Endothelial cell (in vitro differentiated cells): ENCODE results near the gene MBNL2. TPM values are rescaled to one million over a fixed set of nuclear protein-coding genes. Genes with fewer than 3 reads are reported as not detected.
A peak's percentile ranks its signal among the peaks of the same experiment; 100 is the strongest.

Experiments used
- DNase-seq: peaks from one replicate; pipeline ENCODE4 v3.0.0; 2021; ENCODE audit warnings: low spot score
- H3K27ac Mint-ChIP-seq: one replicate; pipeline ENCODE4 v1.8.0; 2021; ENCODE audit warnings: mixed read lengths, inconsistent platforms; ENCODE audit not compliant: unreplicated experiment
- H3K27me3 Mint-ChIP-seq: one replicate; pipeline ENCODE4 v1.8.0; 2021; ENCODE audit warnings: mild to moderate bottlenecking, moderate library complexity, mixed read lengths, inconsistent platforms; ENCODE audit not compliant: unreplicated experiment
- H3K36me3 Mint-ChIP-seq: one replicate; pipeline ENCODE4 v1.8.0; 2021; ENCODE audit warnings: mild to moderate bottlenecking, low read depth, mixed read lengths, inconsistent platforms; ENCODE audit not compliant: unreplicated experiment
- H3K4me1 Mint-ChIP-seq: one replicate; pipeline ENCODE4 v1.8.0; 2021; ENCODE audit warnings: mild to moderate bottlenecking, mixed read lengths, inconsistent platforms; ENCODE audit not compliant: unreplicated experiment
- H3K4me3 Mint-ChIP-seq: one replicate; pipeline ENCODE4 v1.8.0; 2021; ENCODE audit warnings: mild to moderate bottlenecking, mixed read lengths, inconsistent platforms; ENCODE audit not compliant: unreplicated experiment
- H3K9me3 Mint-ChIP-seq: one replicate; pipeline ENCODE4 v1.8.0; 2021; ENCODE audit warnings: mixed read lengths, inconsistent platforms; ENCODE audit not compliant: unreplicated experiment
- total RNA-seq: library from RNA; stranded (reverse); fragmentation: NEBNext Ultra II Directional; extraction: Animal tissue kit (Norgen Biotek cat#: 25700); gene quantifications from one replicate; pipeline ENCODE4 v1.2.1, GENCODE V29; 2021; ENCODE audit not compliant: unreplicated experiment
- TF ChIP-seq, protein P1 (sequence below): fragments of 200-600 bp; sonication (generic); IDR thresholded peaks from one replicate; pipeline ENCODE4 v1.5.0; 2021; ENCODE audit warnings: antibody characterized with exemption; ENCODE audit not compliant: unreplicated experiment

The MBNL2 gene
- total RNA-seq, 1 donor from 2014 or later, result 137 TPM

DNA sequence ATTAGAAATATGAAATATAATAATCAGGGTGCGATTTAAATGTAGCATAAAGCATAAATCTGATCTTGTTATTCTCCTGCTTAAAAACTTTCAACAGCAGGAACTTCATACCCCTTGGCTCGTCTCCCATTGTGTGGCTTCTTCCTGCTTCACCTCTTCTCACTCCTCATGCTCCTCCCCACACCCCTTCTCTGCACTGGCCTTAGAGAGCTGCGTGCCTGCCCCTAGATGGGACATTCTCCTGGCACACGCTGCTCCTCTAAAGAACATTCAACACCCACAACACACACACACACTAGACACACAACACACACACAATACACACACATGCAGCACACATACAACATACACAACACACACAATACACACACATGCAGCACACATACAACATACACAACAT lies 107.2 kb downstream of the MBNL2 start:
- Mint-ChIP-seq H3K36me3 (peaks cover 20% of the 10 kb centered on the region), H3K27ac (peak overlapping the region; percentile 93), H3K4me3 (no peak overlapping the region), H3K27me3 (peaks cover 4% of the 10 kb centered on the region), H3K9me3 (peaks cover under 1% of the 10 kb centered on the region), H3K4me1 (peaks cover 62% of the 10 kb centered on the region)
- peak; percentile 26 for DNase-seq
- TF ChIP-seq, protein P1, sequence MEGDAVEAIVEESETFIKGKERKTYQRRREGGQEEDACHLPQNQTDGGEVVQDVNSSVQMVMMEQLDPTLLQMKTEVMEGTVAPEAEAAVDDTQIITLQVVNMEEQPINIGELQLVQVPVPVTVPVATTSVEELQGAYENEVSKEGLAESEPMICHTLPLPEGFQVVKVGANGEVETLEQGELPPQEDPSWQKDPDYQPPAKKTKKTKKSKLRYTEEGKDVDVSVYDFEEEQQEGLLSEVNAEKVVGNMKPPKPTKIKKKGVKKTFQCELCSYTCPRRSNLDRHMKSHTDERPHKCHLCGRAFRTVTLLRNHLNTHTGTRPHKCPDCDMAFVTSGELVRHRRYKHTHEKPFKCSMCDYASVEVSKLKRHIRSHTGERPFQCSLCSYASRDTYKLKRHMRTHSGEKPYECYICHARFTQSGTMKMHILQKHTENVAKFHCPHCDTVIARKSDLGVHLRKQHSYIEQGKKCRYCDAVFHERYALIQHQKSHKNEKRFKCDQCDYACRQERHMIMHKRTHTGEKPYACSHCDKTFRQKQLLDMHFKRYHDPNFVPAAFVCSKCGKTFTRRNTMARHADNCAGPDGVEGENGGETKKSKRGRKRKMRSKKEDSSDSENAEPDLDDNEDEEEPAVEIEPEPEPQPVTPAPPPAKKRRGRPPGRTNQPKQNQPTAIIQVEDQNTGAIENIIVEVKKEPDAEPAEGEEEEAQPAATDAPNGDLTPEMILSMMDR, result no peak

DNA sequence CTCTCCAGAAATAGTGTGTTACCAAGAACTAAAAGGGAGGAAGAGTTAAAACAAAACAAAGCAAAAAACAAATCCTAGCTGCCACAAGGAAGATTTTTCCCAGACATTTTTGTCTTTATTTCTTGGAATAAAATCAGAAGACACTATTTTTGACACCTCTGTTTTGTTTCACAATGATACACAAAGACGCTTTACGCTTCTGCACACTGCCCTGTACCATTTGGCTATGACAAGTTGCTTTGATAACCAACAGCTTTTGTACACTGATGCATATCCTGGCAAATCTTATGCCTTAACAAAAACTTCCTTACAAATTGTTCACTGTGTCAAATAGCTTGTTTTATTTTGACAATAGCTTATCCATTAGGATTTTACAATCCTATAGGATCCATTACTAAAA lies 108.3 kb downstream of the MBNL2 start:
- peaks cover 20% of the 10 kb centered on the region for H3K36me3 Mint-ChIP-seq
- DNase-seq, result no peak
- TF ChIP-seq, protein P1, result no peak
- H3K27me3 Mint-ChIP-seq, result peaks cover 4% of the 10 kb centered on the region
- no peaks in the 10 kb centered on the region for H3K9me3 Mint-ChIP-seq
- peak overlapping the region; percentile 78 for H3K27ac Mint-ChIP-seq
- H3K4me1 Mint-ChIP-seq, result peaks cover 67% of the 10 kb centered on the region
- H3K4me3 Mint-ChIP-seq, result no peak overlapping the region

DNA sequence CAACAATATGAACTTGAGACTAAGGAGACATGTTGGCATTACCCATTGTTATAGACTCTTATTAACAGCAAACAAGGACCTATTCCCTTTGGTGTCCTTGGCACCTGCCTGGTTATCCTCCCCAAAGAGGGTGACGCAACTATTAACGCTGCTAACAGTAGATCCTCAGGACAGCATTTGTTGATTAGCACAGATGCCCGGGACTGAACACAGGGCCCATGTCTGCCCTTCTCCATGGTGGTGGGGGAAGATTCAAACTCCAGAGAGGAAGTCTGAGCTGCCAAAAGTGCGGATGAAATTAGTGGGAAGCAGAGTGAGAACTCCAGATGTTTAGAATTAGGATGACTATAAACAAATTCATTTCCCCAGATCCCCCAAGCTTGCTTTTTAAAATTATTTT lies 110.6 kb downstream of the MBNL2 start:
- no peak for DNase-seq
- Mint-ChIP-seq H3K27me3 (peaks cover 7% of the 10 kb centered on the region), H3K4me1 (peaks cover 62% of the 10 kb centered on the region), H3K36me3 (peaks cover 21% of the 10 kb centered on the region), H3K4me3 (no peak overlapping the region), H3K27ac (no peak overlapping the region), H3K9me3 (no peaks in the 10 kb centered on the region)
- TF ChIP-seq, protein P1, result no peak

DNA sequence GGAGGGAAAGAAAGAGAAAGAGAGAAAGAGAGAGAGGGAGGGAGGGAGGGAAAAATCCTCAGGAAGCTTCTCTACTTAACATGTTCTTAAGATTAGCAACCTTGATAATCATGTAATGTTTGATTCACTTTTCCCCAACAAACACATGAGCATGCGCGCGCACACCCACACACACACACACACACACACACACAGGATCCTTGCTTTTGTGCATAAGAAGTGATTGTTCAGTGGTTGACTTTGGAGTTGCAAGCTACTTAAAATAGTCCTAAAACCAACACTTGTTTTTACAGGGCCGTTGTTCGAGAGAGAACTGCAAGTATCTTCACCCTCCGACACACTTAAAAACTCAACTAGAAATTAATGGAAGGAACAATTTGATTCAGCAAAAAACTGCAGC lies 111.8 kb downstream of the MBNL2 start:
- peaks cover 7% of the 10 kb centered on the region for H3K27me3 Mint-ChIP-seq
- DNase-seq, result no peak
- H3K36me3 Mint-ChIP-seq, result peaks cover 21% of the 10 kb centered on the region
- H3K4me1 Mint-ChIP-seq, result peaks cover 51% of the 10 kb centered on the region
- H3K27ac Mint-ChIP-seq, result no peak overlapping the region
- no peaks in the 10 kb centered on the region for H3K9me3 Mint-ChIP-seq
- H3K4me3 Mint-ChIP-seq, result no peak overlapping the region
- TF ChIP-seq, protein P1, result no peak

DNA sequence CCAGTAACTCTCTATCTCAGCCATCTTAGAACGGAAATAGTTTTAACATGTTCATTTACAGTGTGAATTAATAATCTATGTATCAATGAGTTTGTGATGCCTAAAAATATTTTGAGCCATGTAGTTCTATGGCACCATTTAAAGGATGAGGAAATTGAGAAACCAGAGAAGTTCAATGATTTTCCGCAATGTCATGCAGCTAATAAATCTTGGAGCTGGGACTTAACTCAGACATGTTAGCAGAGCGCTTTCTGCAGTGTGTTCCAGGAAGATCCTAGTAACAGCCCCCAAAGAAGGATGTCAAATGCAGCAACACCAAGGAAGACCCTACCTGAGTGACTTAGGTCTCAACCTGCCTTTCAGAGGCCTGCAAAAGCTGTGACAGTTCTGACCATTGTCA lies 112.6 kb downstream of the MBNL2 start:
- H3K27ac Mint-ChIP-seq, result no peak overlapping the region
- H3K4me1 Mint-ChIP-seq, result peaks cover 45% of the 10 kb centered on the region

More for the DNA sequence above, 112.6 kb downstream of the MBNL2 start:
- Mint-ChIP-seq H3K36me3 (peaks cover 17% of the 10 kb centered on the region), H3K4me3 (peak overlapping the region; percentile 35), H3K27me3 (peaks cover 5% of the 10 kb centered on the region), H3K9me3 (no peaks in the 10 kb centered on the region)
- no peak for DNase-seq
- TF ChIP-seq, protein P1, result no peak
